ENCODE results near the gene SEPTIN3. TPM values are rescaled to one million over a fixed set of nuclear protein-coding genes. Genes with fewer than 3 reads are reported as not detected.

Gene SEPTIN3
- total RNA-seq, 1 experiment from 2014 or later = 3.9 TPM

DNA sequence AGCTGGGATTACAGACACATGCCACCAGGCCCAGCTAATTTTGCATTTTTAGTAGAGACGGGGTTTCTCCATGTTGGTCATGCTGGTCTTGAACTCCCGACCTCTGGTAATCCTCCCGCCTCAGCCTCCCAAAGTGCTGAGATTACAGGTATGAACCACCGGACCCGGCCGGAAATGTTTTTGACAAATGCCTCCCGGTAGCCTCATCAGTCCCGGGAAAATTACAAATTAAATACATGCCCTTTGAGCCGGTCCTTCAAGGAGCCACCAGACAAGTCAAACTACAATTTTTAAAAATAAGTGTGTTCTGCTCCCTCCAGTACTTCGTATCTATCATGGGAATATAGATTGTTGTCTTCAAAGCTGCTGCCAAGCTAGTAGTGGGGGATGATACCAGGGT lies 46.9 kb downstream of the SEPTIN3 start:
- no peaks in the 10 kb centered on the region; the same call in 1 of the 2 replicates for H3K36me3 ChIP-seq (ENCODE audit: control insufficient read depth, insufficient read depth, low read length)
- H3K27me3 ChIP-seq (ENCODE audit: control insufficient read depth, insufficient read depth, low read length) = no peaks in the 10 kb centered on the region
- no peak for DNase-seq (ENCODE audit: low read depth, low spot score)
- no peak for ATAC-seq
- no peaks in the 10 kb centered on the region for H3K4me1 ChIP-seq (ENCODE audit: control insufficient read depth, insufficient read depth, low read length)
- no peak overlapping the region for H3K27ac ChIP-seq (ENCODE audit: low read length)
- H3K4me3 ChIP-seq (ENCODE audit: low read depth in 2 of 2, low read length in 2 of 2) = no peak overlapping the region
- POLR2A ChIA-PET = interaction anchor here (0.6 kb wide), 1 partner anchor 68 kb away, joined by 3 read pairs; no protein-coding TSS in a partner anchor
- in situ Hi-C loops (cut with HindIII; ENCODE audit: low pct_unique_long_range_greater_than_20kb, low sequenced_read_pairs) = no loop called here
- H3K9me3 ChIP-seq (ENCODE audit: control insufficient read depth, insufficient read depth, low read depth, low read length) = no peaks in the 10 kb centered on the region
- no TSS peak for BruUV-seq (replicated peaks)
- intact Hi-C loops (cut with micrococcal nuclease; ENCODE audit: unreplicated experiment) = no loop called here
- TF ChIP-seq, protein P1, sequence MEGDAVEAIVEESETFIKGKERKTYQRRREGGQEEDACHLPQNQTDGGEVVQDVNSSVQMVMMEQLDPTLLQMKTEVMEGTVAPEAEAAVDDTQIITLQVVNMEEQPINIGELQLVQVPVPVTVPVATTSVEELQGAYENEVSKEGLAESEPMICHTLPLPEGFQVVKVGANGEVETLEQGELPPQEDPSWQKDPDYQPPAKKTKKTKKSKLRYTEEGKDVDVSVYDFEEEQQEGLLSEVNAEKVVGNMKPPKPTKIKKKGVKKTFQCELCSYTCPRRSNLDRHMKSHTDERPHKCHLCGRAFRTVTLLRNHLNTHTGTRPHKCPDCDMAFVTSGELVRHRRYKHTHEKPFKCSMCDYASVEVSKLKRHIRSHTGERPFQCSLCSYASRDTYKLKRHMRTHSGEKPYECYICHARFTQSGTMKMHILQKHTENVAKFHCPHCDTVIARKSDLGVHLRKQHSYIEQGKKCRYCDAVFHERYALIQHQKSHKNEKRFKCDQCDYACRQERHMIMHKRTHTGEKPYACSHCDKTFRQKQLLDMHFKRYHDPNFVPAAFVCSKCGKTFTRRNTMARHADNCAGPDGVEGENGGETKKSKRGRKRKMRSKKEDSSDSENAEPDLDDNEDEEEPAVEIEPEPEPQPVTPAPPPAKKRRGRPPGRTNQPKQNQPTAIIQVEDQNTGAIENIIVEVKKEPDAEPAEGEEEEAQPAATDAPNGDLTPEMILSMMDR (IDR thresholded peaks at IDR 0.05) = no peak
- TF ChIP-seq TCF7L2 (IDR thresholded peaks at IDR 0.05; ENCODE audit: low read depth, low read length) (no peak), SIN3A (IDR thresholded peaks at IDR 0.05; ENCODE audit: borderline replicate concordance, insufficient read depth, low read depth, low read length) (no peak)
- TF ChIP-seq, protein P2, sequence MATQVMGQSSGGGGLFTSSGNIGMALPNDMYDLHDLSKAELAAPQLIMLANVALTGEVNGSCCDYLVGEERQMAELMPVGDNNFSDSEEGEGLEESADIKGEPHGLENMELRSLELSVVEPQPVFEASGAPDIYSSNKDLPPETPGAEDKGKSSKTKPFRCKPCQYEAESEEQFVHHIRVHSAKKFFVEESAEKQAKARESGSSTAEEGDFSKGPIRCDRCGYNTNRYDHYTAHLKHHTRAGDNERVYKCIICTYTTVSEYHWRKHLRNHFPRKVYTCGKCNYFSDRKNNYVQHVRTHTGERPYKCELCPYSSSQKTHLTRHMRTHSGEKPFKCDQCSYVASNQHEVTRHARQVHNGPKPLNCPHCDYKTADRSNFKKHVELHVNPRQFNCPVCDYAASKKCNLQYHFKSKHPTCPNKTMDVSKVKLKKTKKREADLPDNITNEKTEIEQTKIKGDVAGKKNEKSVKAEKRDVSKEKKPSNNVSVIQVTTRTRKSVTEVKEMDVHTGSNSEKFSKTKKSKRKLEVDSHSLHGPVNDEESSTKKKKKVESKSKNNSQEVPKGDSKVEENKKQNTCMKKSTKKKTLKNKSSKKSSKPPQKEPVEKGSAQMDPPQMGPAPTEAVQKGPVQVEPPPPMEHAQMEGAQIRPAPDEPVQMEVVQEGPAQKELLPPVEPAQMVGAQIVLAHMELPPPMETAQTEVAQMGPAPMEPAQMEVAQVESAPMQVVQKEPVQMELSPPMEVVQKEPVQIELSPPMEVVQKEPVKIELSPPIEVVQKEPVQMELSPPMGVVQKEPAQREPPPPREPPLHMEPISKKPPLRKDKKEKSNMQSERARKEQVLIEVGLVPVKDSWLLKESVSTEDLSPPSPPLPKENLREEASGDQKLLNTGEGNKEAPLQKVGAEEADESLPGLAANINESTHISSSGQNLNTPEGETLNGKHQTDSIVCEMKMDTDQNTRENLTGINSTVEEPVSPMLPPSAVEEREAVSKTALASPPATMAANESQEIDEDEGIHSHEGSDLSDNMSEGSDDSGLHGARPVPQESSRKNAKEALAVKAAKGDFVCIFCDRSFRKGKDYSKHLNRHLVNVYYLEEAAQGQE (IDR thresholded peaks at IDR 0.05; ENCODE audit: insufficient read depth in 1 of 2, low read depth in 2 of 2, low read length in 1 of 2) = no peak
- CTCF ChIA-PET = no interaction called here

DNA sequence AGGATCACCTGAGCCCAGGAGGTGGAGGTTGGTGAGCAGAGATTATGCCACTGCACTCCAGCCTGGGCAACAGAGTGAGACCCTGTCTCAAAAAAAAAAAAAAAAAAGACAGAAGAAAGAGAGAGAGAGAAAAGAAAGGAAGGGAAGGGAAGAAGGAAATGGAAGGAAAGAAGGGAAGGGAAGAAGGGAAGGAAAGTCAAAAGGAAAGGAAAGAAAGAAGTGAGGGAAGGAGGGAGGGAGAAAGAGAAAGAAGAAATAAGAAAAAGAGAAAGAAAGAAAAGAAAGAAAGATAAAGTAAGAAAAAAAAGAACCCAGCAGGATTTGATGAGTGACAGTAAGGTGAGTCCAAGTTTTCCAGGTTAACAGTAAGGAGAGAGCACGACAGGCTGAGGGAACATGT lies 49.0 kb downstream of the SEPTIN3 start:
- no peak for TF ChIP-seq SIN3A (IDR thresholded peaks at IDR 0.05; ENCODE audit: borderline replicate concordance, insufficient read depth, low read depth, low read length)
- TF ChIP-seq POLR2AphosphoS5 (IDR thresholded peaks at IDR 0.05; ENCODE audit: low read depth, low read length) = no peak
- TF ChIP-seq, protein P1 (IDR thresholded peaks at IDR 0.05) = no peak
- no peak for TF ChIP-seq TCF7L2 (IDR thresholded peaks at IDR 0.05; ENCODE audit: low read depth, low read length)
- TF ChIP-seq, protein P2 (IDR thresholded peaks at IDR 0.05; ENCODE audit: insufficient read depth in 1 of 2, low read depth in 2 of 2, low read length in 1 of 2) = no peak
- no peak overlapping the region for H3K27ac ChIP-seq (ENCODE audit: low read length)
- in situ Hi-C loops (cut with HindIII; ENCODE audit: low pct_unique_long_range_greater_than_20kb, low sequenced_read_pairs) = no loop called here
- intact Hi-C loops (cut with micrococcal nuclease; ENCODE audit: unreplicated experiment) = no loop called here
- no peaks in the 10 kb centered on the region for H3K27me3 ChIP-seq (ENCODE audit: control insufficient read depth, insufficient read depth, low read length)
- DNase-seq (ENCODE audit: low read depth, low spot score) = no peak
- CTCF ChIA-PET = no interaction called here
- POLR2A ChIA-PET = interaction anchor here (0.6 kb wide), 1 partner anchor 1421 kb away, joined by 5 read pairs; no protein-coding TSS in a partner anchor
- no peaks in the 10 kb centered on the region; the same call in 1 of the 2 replicates for H3K36me3 ChIP-seq (ENCODE audit: control insufficient read depth, insufficient read depth, low read length)
- no TSS peak for BruUV-seq (replicated peaks)
- ATAC-seq = no peak
- no peaks in the 10 kb centered on the region for H3K4me1 ChIP-seq (ENCODE audit: control insufficient read depth, insufficient read depth, low read length)
- H3K4me3 ChIP-seq (ENCODE audit: low read depth in 2 of 2, low read length in 2 of 2) = no peak overlapping the region
- no peaks in the 10 kb centered on the region for H3K9me3 ChIP-seq (ENCODE audit: control insufficient read depth, insufficient read depth, low read depth, low read length)
